Duodenal mucosa (tissue), 2 donors: ENCODE data around the gene IL19.

ENCODE experiments used
- H3K27ac ChIP-seq: one replicate; pipeline ENCODE4 v1.7.0; 2013; ENCODE audit warnings: low read depth, low read length
- H3K27me3 ChIP-seq, 2 donors: one replicate each; pipeline ENCODE4 v1.7.0; 2013; ENCODE audit warnings: low read length in 2 of 2, control low read depth in 1 of 2; ENCODE audit not compliant: insufficient read depth in 2 of 2, control insufficient read depth in 1 of 2
- H3K36me3 ChIP-seq, 2 donors: one replicate each; pipeline ENCODE4 v1.7.0; 2013; ENCODE audit warnings: low read length in 2 of 2, control low read depth in 1 of 2; ENCODE audit not compliant: insufficient read depth in 2 of 2, control insufficient read depth in 1 of 2
- H3K4me1 ChIP-seq, 2 donors: one replicate each; pipeline ENCODE4 v1.7.0; 2013; ENCODE audit warnings: low read length in 2 of 2, control low read depth in 1 of 2; ENCODE audit not compliant: insufficient read depth in 2 of 2, control insufficient read depth in 1 of 2
- H3K4me3 ChIP-seq, 2 donors: one replicate each; pipeline ENCODE4 v1.7.0; 2013; ENCODE audit warnings: low read length in 2 of 2, low read depth in 1 of 2
- H3K9ac ChIP-seq, 2 donors: one replicate each; pipeline ENCODE4 v1.7.0; 2013; ENCODE audit warnings: low read length in 2 of 2, low read depth in 1 of 2
- H3K9me3 ChIP-seq, 2 donors: one replicate each; pipeline ENCODE4 v1.7.0; 2013; ENCODE audit warnings: low read length in 2 of 2, control low read depth in 1 of 2; ENCODE audit not compliant: control insufficient read depth in 1 of 2

IL19 gene

DNA sequence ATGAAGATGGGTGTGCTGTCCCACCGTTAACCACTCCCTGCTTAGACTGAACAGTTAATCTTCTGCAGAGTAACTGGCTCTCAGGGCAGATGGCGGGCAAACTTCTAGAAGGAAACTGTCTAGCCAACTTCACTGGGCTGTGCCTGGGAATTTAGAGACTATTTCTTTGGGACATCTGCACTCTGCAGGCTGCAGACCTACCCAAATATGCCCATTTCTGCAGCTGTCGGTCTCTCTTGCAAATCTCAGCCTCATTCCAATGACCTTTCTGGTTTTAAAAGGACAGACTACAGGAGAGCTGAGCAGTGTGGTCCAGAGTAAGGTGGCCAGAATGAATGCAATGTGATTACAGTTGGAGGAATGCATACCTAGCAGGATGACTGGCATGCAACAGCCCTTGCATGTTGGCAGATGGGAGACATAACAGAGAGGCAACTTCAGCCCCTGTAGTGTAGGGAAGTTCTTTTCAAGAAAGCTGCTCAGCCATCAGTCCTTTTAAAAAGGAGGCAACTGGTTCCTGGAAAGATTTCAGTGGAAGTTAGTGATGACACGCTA lies 68.5 kb downstream of the IL19 start:
- H3K36me3 ChIP-seq, result no peaks in the 10 kb centered on the region
- H3K9me3 ChIP-seq, result no peaks in the 10 kb centered on the region
- no peaks in the 10 kb centered on the region for H3K4me1 ChIP-seq
- no peak overlapping the region for H3K4me3 ChIP-seq
- no peak overlapping the region for H3K27ac ChIP-seq
- no peak overlapping the region for H3K9ac ChIP-seq
- H3K27me3 ChIP-seq, result peaks cover 0 to 5% of the 10 kb centered on the region in 2 donors

DNA sequence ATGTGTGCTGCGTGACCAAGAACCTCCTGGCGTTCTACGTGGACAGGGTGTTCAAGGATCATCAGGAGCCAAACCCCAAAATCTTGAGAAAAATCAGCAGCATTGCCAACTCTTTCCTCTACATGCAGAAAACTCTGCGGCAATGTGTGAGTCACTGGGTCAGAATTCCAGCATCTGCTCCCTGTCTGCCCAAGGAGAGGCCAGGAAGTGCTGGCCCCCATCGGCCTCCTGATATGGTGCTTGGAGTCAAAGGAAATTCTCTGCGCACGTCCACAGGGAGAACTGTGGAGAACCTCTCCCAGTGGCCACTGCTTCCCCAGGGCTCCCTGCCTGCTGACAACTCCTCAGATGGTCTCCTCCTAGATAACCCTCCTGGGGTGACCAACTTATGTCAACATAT lies 69.3 kb downstream of the IL19 start:
- peaks cover 0 to 5% of the 10 kb centered on the region in 2 donors for H3K27me3 ChIP-seq
- no peaks in the 10 kb centered on the region for H3K9me3 ChIP-seq
- no peak overlapping the region for H3K4me3 ChIP-seq

DNA sequence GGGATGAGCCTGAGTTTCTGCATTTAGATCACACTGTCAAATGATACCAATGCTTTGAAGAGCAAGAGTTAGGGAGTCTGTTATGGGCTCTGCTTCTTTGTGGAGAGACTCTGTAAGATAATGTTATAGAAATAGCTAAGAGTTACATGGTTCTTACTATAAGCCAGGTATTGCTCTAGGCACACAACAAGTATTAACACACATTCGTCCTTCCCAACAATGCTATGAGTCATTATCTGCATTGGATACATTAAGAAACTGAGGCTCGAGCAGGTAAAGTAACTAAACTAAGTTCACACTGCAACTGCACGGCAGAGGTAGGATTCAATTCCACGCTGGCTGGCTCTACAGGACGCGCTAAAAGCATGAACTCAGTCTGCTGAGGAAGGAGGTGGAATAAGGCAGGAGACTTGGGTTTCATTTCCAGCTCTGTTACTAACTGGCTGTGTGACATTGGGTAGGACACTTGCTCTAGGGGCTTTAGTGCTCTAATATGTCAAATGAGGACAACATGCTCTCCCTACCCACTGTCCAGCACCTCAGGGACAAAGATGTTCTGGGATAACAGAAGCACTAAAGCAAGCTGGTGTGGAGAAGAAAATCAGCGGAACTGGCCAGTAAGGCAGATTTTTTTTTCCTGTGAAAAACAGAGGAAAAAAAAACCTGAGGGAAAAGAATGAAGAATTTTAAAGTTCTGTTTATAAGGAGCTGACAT lies 71.2 kb downstream of the IL19 start:
- H3K27ac ChIP-seq, result no peak overlapping the region
- no peak overlapping the region for H3K4me3 ChIP-seq
- H3K36me3 ChIP-seq, result no peaks in the 10 kb centered on the region
- H3K9ac ChIP-seq, result no peak overlapping the region
- no peaks in the 10 kb centered on the region for H3K9me3 ChIP-seq
- H3K4me1 ChIP-seq, result no peaks in the 10 kb centered on the region
- H3K27me3 ChIP-seq, result peaks cover 0 to 2% of the 10 kb centered on the region in 2 donors

More for the DNA sequence above, 69.3 kb downstream of the IL19 start:
- no peak overlapping the region for H3K27ac ChIP-seq
- no peaks in the 10 kb centered on the region for H3K4me1 ChIP-seq
- H3K9ac ChIP-seq, result no peak overlapping the region
- no peaks in the 10 kb centered on the region for H3K36me3 ChIP-seq

DNA sequence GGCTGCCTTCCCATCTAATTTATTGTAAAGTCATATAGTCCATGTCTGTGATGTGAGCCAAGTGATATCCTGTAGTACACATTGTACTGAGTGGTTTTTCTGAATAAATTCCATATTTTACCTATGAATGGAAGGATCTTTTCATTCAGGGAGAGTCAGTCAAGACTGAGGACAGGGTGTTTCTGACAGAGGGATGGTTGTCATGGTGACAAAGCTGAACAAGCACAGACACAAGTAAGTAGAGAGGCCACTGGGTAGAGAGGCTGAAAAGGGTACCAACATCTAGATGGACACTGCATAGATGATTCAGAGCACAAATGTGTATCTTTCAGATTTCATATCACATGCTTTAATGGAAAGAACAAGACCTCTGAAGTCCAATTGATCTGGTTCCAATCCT lies 72.3 kb downstream of the IL19 start:
- Histone ChIP-seq H3K27me3 (no peaks in the 10 kb centered on the region), H3K9me3 (no peaks in the 10 kb centered on the region), H3K4me1 (no peaks in the 10 kb centered on the region), H3K4me3 (no peak overlapping the region), H3K9ac (no peak overlapping the region), H3K27ac (no peak overlapping the region), H3K36me3 (no peaks in the 10 kb centered on the region)

GRCh38 chr1:206843626-206844025 lies 73.1 kb downstream of the IL19 start:
- Histone ChIP-seq H3K27me3 (no peaks in the 10 kb centered on the region), H3K9me3 (no peaks in the 10 kb centered on the region), H3K36me3 (no peaks in the 10 kb centered on the region), H3K27ac (no peak overlapping the region), H3K4me1 (no peaks in the 10 kb centered on the region), H3K9ac (no peak overlapping the region), H3K4me3 (no peak overlapping the region)

- H3K9ac ChIP-seq, result no peak overlapping the region
- H3K27ac ChIP-seq, result no peak overlapping the region
- no peaks in the 10 kb centered on the region for H3K9me3 ChIP-seq
- no peaks in the 10 kb centered on the region for H3K4me1 ChIP-seq
- H3K27me3 ChIP-seq, result no peaks in the 10 kb centered on the region
- no peak overlapping the region for H3K4me3 ChIP-seq
- H3K36me3 ChIP-seq, result no peaks in the 10 kb centered on the region
These were observed 75.9 kb downstream of the IL19 start for GRCh38 chr1:206846487-206846886.

DNA sequence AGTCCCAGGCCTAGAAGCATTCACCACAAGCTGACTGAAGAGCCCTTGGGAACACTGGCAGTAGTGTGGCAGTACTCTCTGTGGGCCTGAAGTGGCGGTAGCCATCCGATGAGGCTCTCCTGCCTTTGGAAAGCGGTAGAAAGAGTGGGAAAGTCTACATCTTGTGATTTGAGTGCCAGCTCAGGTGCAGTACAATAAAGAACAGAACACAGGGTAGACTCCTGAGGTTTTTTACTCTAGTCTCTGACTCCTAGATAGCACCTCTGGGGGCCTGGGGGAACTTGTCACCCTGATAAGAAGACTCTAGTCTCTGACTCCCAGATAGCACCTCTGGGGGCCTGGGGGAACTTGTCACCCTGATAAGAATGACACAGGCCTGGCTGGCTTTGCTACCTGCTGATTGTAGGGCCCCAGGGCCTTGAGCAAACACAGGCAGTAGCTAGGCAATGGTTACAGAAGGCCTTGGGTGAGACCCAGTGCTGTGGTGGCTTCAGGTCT lies 76.8 kb downstream of the IL19 start:
- Histone ChIP-seq H3K36me3 (no peaks in the 10 kb centered on the region), H3K4me3 (no peak overlapping the region), H3K4me1 (no peaks in the 10 kb centered on the region), H3K27ac (no peak overlapping the region), H3K9me3 (no peaks in the 10 kb centered on the region), H3K27me3 (no peaks in the 10 kb centered on the region), H3K9ac (no peak overlapping the region)

GRCh38 chr1:206847946-206848345 lies 77.4 kb downstream of the IL19 start:
- no peak overlapping the region for H3K4me3 ChIP-seq
- H3K9me3 ChIP-seq, result no peaks in the 10 kb centered on the region
- H3K4me1 ChIP-seq, result no peaks in the 10 kb centered on the region
- no peaks in the 10 kb centered on the region for H3K27me3 ChIP-seq
- H3K36me3 ChIP-seq, result no peaks in the 10 kb centered on the region
- no peak overlapping the region for H3K9ac ChIP-seq
- H3K27ac ChIP-seq, result no peak overlapping the region

GRCh38 chr1:206850401-206850800 lies 79.8 kb downstream of the IL19 start:
- Histone ChIP-seq H3K4me1 (no peaks in the 10 kb centered on the region), H3K4me3 (no peak overlapping the region), H3K9me3 (no peaks in the 10 kb centered on the region), H3K9ac (no peak overlapping the region), H3K27ac (no peak overlapping the region), H3K27me3 (no peaks in the 10 kb centered on the region), H3K36me3 (no peaks in the 10 kb centered on the region)

DNA sequence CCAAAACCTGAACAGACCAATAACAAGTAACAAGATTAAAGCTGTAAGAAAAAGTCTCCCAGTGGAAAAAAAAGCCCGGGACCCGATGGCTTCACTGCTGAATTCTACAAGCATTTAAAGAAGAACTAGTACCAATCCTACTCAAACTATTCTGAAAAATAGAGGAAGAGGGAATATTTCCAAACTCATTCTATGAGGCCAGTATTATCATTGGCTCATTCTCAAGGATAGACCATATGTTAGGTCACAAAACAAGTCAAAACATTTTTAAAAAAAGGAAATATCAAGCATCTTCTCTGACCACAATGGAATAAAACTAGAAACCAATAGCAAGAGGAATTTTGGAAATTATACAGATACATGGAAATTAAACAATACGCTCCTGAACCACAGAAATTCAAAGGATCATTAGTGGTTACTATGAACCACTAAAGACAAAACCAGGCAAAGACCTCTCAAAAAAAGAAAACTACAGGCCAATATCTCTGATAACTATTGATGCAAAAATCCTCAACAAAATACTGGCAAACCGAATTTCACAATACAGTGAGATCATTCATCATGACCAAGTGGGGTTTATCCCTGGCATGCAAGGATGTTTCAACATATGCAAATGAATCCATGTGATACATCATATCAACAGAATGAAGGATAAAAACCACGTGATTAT lies 80.9 kb downstream of the IL19 start:
- Histone ChIP-seq H3K27me3 (no peaks in the 10 kb centered on the region), H3K9ac (no peak overlapping the region), H3K4me1 (no peaks in the 10 kb centered on the region), H3K4me3 (no peak overlapping the region), H3K27ac (no peak overlapping the region), H3K9me3 (no peaks in the 10 kb centered on the region), H3K36me3 (no peaks in the 10 kb centered on the region)
